HEK293T (cell line): ENCODE results near the gene GPR37L1.

Source experiments
- CTCF ChIA-PET: fragments of 350-600 bp; formaldehyde crosslinking; extraction: SDS; loops from one replicate; lab custom pipeline; 2021; ENCODE audit warnings: antibody characterized with exemption, inconsistent platforms; lab: Yijun Ruan, JAX
- POLR2A ChIA-PET: fragments of 350-600 bp; formaldehyde crosslinking; extraction: SDS; loops from one replicate; lab custom pipeline; 2020; ENCODE audit warnings: antibody characterized with exemption, inconsistent platforms; lab: Yijun Ruan, JAX
- DNase-seq: peaks from one replicate; pipeline ENCODE4 v3.0.0; 2012; ENCODE audit warnings: mixed read lengths; ENCODE audit errors: extremely low spot score
- ARNT ChIP-seq: fragments of 450-650 bp; IDR thresholded peaks from 2 replicates; pipeline ENCODE4 v1.6.1; 2017; ENCODE audit warnings: mild to moderate bottlenecking
- BHLHE40 ChIP-seq: fragments of 450-650 bp; IDR thresholded peaks from 2 replicates; pipeline ENCODE4 v1.6.1; 2016; ENCODE audit warnings: mild to moderate bottlenecking, moderate library complexity, borderline replicate concordance
- CTBP1 ChIP-seq: fragments of 450-650 bp; IDR thresholded peaks from 2 replicates; pipeline ENCODE4 v1.6.1; 2016; ENCODE audit warnings: borderline replicate concordance
- ELF4 ChIP-seq: fragments of 450-650 bp; IDR thresholded peaks from 2 replicates; pipeline ENCODE4 v1.6.1; 2017; ENCODE audit warnings: antibody characterized with exemption
- FOXA1 ChIP-seq: fragments of 450-650 bp; IDR thresholded peaks from 2 replicates; pipeline ENCODE4 v1.6.1; 2016; ENCODE audit warnings: mild to moderate bottlenecking
- FOXK2 ChIP-seq: fragments of 450-650 bp; IDR thresholded peaks from 2 replicates; pipeline ENCODE4 v1.6.1; 2016; ENCODE audit warnings: mild to moderate bottlenecking
- FOXM1 ChIP-seq: fragments of 450-650 bp; IDR thresholded peaks from 2 replicates; pipeline ENCODE4 v1.6.1; 2017; ENCODE audit warnings: mild to moderate bottlenecking, borderline replicate concordance
- HDGF ChIP-seq: fragments of 450-650 bp; IDR thresholded peaks from 2 replicates; pipeline ENCODE4 v1.6.1; 2017; ENCODE audit warnings: antibody characterized with exemption, borderline replicate concordance
- L3MBTL2 ChIP-seq: fragments of 450-650 bp; conservative IDR thresholded peaks from 2 replicates; pipeline ENCODE4 v1.6.1; 2016; ENCODE audit warnings: mild to moderate bottlenecking
- LEF1 ChIP-seq: fragments of 450-650 bp; IDR thresholded peaks from 2 replicates; pipeline ENCODE4 v1.6.1; 2017; ENCODE audit warnings: mild to moderate bottlenecking, borderline replicate concordance
- NFRKB ChIP-seq: fragments of 450-650 bp; IDR thresholded peaks from 2 replicates; pipeline ENCODE4 v1.6.1; 2016; ENCODE audit warnings: mild to moderate bottlenecking, moderate library complexity
- SP1 ChIP-seq: fragments of 450-650 bp; IDR thresholded peaks from 2 replicates; pipeline ENCODE4 v1.6.1; 2017
- SUZ12 ChIP-seq: fragments of 450-650 bp; IDR thresholded peaks from 2 replicates; pipeline ENCODE4 v1.6.1; 2016; ENCODE audit warnings: mild to moderate bottlenecking
- TARDBP ChIP-seq: fragments of 450-650 bp; IDR thresholded peaks from 2 replicates; pipeline ENCODE4 v1.6.1; 2016
- ZNF384 ChIP-seq: fragments of 450-650 bp; IDR thresholded peaks from 2 replicates; pipeline ENCODE4 v1.6.1; 2016
- TF ChIP-seq, protein P1 (sequence below): fragments of 450-650 bp; IDR thresholded peaks from 2 replicates; pipeline ENCODE4 v1.6.1; 2016

The GPR37L1 gene

DNA sequence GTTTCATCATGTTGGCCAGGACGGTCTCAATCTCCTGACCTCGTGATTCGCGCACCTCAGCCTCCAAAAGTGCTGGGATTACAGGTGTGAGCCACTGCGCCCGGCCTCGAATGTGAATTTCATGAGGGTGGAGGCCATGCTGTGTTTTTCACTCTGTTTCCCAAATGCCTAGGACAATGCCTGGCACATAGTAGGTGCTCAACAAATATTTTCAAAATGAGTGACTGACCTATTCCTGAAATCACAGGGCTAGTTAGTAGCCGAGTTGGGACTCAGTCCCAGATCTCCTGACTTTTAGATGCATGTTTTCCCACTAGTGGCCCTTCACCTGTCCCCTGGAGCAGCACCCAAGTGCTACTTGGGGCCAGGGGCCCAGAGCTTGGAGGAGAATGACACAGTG is 6.4 kb upstream of the GPR37L1 start:
- no peak for DNase-seq
- TF ChIP-seq, protein P1, sequence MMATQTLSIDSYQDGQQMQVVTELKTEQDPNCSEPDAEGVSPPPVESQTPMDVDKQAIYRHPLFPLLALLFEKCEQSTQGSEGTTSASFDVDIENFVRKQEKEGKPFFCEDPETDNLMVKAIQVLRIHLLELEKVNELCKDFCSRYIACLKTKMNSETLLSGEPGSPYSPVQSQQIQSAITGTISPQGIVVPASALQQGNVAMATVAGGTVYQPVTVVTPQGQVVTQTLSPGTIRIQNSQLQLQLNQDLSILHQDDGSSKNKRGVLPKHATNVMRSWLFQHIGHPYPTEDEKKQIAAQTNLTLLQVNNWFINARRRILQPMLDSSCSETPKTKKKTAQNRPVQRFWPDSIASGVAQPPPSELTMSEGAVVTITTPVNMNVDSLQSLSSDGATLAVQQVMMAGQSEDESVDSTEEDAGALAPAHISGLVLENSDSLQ: no peak
- TF ChIP-seq SUZ12: no peak
- CTCF ChIA-PET: no interaction called here
- POLR2A ChIA-PET: no interaction called here

DNA sequence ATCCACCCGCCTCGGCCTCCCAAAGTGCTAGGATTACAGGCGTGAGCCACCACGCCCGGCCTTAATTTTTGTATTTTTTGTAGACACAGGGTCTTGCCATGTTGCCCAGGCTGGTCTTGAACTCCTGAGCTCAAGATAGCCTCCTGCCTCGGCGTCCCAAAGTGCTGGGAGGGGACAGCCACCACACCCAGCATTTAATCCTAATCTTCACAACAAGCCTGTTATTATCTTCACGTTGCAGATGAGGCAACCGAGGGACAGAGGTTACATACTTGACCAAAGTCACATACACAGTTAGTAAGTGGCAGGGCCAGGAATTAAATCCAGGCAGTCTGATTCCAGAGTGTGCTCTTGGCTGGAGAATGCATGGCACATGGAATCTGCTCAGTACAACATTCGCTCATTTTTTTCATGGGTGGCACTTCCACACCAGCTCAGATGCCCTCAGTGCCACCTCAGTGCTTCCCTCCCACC is 4.8 kb upstream of the GPR37L1 start:
- ChIA-PET POLR2A (no interaction called here), CTCF (interaction anchor here (0.7 to 3.8 kb wide), 7 partner anchors 10 to 222 kb away, joined by 3 to 26 read pairs (median 5); partner anchors contain the start of gene ELF3)
- no peak for TF ChIP-seq L3MBTL2
- DNase-seq: no peak

DNA sequence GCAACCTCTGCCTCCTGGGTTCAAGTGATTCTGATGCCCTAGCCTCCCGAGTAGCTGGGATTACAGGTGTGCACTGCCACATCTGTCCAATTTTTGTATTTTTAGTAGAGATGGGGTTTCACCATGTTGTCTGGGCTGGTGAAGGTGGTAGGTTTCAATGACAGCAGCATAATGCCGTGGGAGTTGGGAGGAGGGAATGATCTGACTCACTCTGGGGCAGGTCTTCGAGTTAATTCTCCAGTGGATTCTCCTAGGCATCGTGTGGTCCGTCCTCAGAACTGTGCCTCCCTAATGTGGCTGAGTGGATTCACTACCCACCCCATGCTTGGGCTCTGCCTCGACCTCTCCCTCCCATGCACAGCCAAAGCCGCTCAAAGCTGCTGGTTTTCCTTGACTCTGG is 1.7 kb upstream of the GPR37L1 start:
- CTCF ChIA-PET: interaction anchor here (1.0 to 1.3 kb wide), 2 partner anchors 34 to 109 kb away, joined by 3 to 5 read pairs; no protein-coding TSS in a partner anchor
- TF ChIP-seq ARNT (no peak), SUZ12 (no peak), L3MBTL2 (no peak), FOXK2 (no peak), FOXM1 (no peak), NFRKB (no peak), TARDBP (no peak), BHLHE40 (no peak), LEF1 (no peak), ZNF384 (no peak), ELF4 (no peak), CTBP1 (no peak), HDGF (no peak), SP1 (no peak)
- POLR2A ChIA-PET: no interaction called here
- DNase-seq: no peak

DNA sequence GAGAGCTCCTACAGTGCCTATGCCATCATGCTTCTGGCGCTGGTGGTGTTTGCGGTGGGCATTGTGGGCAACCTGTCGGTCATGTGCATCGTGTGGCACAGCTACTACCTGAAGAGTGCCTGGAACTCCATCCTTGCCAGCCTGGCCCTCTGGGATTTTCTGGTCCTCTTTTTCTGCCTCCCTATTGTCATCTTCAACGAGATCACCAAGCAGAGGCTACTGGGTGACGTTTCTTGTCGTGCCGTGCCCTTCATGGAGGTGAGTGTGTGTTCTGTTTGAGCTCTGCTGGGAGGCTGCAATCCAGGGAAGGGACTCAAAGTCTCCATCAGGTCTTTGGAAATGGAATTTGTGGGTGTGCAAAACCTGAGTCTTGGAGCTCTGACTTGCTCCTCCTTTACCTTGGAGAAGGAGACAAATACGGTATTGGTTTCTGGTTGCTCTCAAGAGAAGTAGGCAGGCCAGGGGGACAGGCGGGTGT is 658 bp downstream of the GPR37L1 start:
- no peak for DNase-seq
- CTCF ChIA-PET: interaction anchor here (0.6 to 1.3 kb wide), 2 partner anchors 12 to 31 kb away, joined by 3 read pairs; no protein-coding TSS in a partner anchor
- TF ChIP-seq HDGF (no peak), FOXA1 (no peak), BHLHE40 (no peak), ARNT (no peak), LEF1 (no peak), ELF4 (no peak), L3MBTL2 (no peak), ZNF384 (no peak)
- POLR2A ChIA-PET: no interaction called here

DNA sequence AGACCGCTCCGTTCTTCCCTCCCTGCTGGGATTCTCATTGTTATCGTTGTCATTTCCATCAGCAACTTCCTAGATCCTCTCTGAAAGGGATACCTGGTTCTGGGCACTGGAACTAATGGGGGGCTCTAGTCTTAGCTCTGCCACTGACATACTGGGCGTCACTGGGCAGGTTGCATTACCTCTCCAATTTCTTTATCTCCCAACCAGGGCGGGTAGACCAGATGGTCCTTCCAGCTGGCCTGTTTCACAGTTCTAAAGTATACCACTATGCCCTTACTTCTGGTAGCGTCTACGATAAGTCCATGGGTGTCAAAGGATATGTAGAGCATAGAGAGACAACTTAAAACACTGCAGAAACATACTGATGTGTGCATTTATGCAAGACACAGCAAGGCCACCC is 1.4 kb downstream of the GPR37L1 start:
- no peak for DNase-seq
- ChIA-PET POLR2A (no interaction called here), CTCF (interaction anchor here (1.0 to 1.3 kb wide), 2 partner anchors 11 to 117 kb away, joined by 3 read pairs; no protein-coding TSS in a partner anchor)

DNA sequence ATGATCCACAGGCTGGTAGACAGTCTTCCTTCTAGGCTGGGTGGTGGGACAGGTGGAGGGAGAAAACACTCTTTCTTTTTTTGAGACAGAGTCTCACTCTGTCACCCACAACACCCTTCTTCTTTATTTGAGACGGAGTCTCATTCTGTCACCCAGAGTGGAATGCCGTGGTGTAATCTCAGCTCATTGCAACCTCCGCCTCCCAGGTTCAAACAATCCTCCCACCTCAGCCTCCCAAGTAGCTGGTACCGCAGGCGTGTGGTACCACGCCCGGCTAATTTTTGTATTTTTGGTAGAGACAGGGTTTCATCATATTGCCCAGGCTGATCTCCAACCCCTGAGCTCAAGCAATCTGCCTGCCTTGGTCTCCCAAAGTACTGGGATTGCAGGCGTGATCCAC is 2.9 kb downstream of the GPR37L1 start:
- ChIA-PET CTCF (interaction anchor here (0.8 to 1.8 kb wide), 2 partner anchors 10 to 126 kb away, joined by 3 to 6 read pairs; no protein-coding TSS in a partner anchor), POLR2A (no interaction called here)
- TF ChIP-seq SUZ12 (no peak), ELF4 (no peak), LEF1 (no peak), SP1 (no peak), FOXM1 (no peak), CTBP1 (no peak), FOXA1 (no peak), ZNF384 (no peak), ARNT (no peak), FOXK2 (no peak), HDGF (no peak), L3MBTL2 (no peak), BHLHE40 (no peak), TARDBP (no peak), NFRKB (no peak)
- TF ChIP-seq, protein P1: no peak
- no peak for DNase-seq

More for the DNA sequence above, 1.4 kb downstream of the GPR37L1 start:
- TF ChIP-seq CTBP1 (no peak), FOXM1 (no peak), ARNT (no peak)

DNA sequence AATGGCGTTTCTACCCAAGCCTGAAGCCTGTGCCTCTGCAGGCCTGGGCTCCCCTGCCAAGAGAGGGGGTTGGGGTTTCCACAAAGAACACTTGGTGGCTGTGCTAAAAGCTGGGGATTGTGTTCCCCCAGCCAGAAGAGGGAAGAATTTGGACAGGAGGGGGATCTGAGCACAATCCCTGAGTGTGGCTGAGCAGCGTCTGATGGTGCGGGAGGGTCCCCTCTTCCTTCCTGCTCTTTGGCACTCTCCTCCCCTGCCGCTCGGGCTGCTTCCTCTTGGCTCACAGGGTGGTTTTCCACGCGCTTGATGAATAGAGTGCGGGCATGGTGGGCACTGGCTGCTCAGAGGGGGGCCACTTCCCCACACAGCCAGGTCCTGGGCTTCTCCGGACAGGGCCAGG is 3.7 kb downstream of the GPR37L1 start:
- no peak for TF ChIP-seq L3MBTL2
- no peak for TF ChIP-seq LEF1
- TF ChIP-seq TARDBP: no peak
- TF ChIP-seq FOXA1: no peak
- no peak for DNase-seq
- CTCF ChIA-PET: interaction anchor here (0.8 to 1.8 kb wide), 2 partner anchors 9 to 127 kb away, joined by 3 to 6 read pairs; no protein-coding TSS in a partner anchor
- POLR2A ChIA-PET: no interaction called here

DNA sequence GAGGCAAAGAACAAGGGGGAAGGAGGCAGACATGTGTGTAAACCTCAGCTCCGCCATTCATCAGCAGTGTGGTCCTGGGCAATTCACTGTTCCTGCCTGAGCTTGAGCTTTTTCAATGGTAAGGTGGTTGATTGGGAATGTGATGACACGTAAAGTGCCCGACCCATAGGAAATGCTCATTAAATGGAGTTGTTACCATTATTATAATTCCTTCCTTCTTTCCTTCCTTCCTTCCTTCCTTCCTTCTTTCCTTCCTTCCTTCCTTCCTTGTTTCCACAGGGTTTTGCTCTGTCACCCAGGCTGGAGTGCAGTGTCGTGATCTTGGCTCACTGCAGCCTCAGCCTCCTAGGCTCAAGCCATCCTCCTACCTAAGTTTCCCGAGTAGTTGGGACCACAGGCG is 4.3 kb downstream of the GPR37L1 start:
- CTCF ChIA-PET: no interaction called here
- DNase-seq: no peak
- TF ChIP-seq ZNF384 (no peak), L3MBTL2 (no peak), NFRKB (no peak), CTBP1 (no peak)
- POLR2A ChIA-PET: no interaction called here
